OCI-LY7 (cell line): ENCODE results near the gene CDK12.

ENCODE experiments used
- CTCF ChIP-seq: fragments of 200-600 bp; sonication (generic); conservative IDR thresholded peaks from 2 replicates; pipeline ENCODE4 v1.5.1; 2014; ENCODE audit warnings: mild to moderate bottlenecking, antibody characterized with exemption, low read length, moderate library complexity, mixed read lengths
- EZH2phosphoT487 ChIP-seq: fragments of 200-600 bp; sonication (generic); IDR thresholded peaks from 2 replicates; pipeline ENCODE4 v1.6.1; 2018; ENCODE audit warnings: low read depth, borderline replicate concordance, mild to moderate bottlenecking, mixed run types, antibody characterized with exemption, low read length, moderate library complexity, mixed read lengths

- TF ChIP-seq CTCF (no peak), EZH2phosphoT487 (no peak)
Measured at GRCh38 chr17:39549747-39550573, 88.7 kb downstream of the CDK12 start.
